PC-3 (cell line): ENCODE measurements around the gene DHRS3. TPM values are rescaled to one million over a fixed set of nuclear protein-coding genes. Genes with fewer than 3 reads are reported as not detected.

Experiments
- ATAC-seq: fragments of 200-7000 bp; cut with Tn5 transposase; 2 replicates; pipeline ENCODE4 v1.9.1; 2020; ENCODE audit warnings: mild to moderate bottlenecking, moderate library complexity
- BruUV-seq: library from RNA; stranded (reverse); fragments of 400-500 nt; replicated peaks from 2 replicates; lab custom pipeline; 2021; lab: Mats Ljungman, UMichigan
- CTCF ChIA-PET: fragments of 300-600 bp; sonication (Branson Sonifier 250); formaldehyde crosslinking; loops from one replicate; lab custom pipeline; 2022; ENCODE audit warnings: antibody characterized with exemption; lab: Charles Lee
- POLR2A ChIA-PET: fragments of 300-600 bp; sonication (Branson Sonifier 250); formaldehyde crosslinking; loops from one replicate; lab custom pipeline; 2022; ENCODE audit warnings: antibody characterized with exemption; ENCODE audit not compliant: unreplicated experiment; lab: Charles Lee
- DNase-seq: peaks from one replicate; pipeline ENCODE4 v3.0.0-alpha.2; 2015
- H2AFZ ChIP-seq: fragments of 300-600 bp; sonication (generic); 2 replicates; pipeline ENCODE4 v1.6.0; 2016; ENCODE audit warnings: antibody characterized with exemption, low read length
- H3F3A ChIP-seq: fragments of 300-600 bp; sonication (generic); one replicate; pipeline ENCODE4 v1.6.0; 2017; ENCODE audit warnings: antibody characterized with exemption, low read length, control low read depth, mild to moderate bottlenecking; ENCODE audit not compliant: unreplicated experiment
- H3K27ac ChIP-seq: fragments of 300-600 bp; sonication (generic); 2 replicates; pipeline ENCODE4 v1.5.1; 2016; ENCODE audit warnings: mild to moderate bottlenecking, low read length
- H3K27me3 ChIP-seq: fragments of 300-600 bp; sonication (generic); 2 replicates; pipeline ENCODE4 v1.6.1; 2016; ENCODE audit warnings: low read length, mixed read lengths
- H3K36me3 ChIP-seq: fragments of 300-600 bp; sonication (generic); 2 replicates; pipeline ENCODE4 v1.6.1; 2016; ENCODE audit warnings: low read depth, mixed run types, low read length, mixed read lengths
- H3K4me1 ChIP-seq: fragments of 300-600 bp; sonication (generic); 2 replicates; pipeline ENCODE4 v1.5.1; 2016; ENCODE audit warnings: low read length; ENCODE audit not compliant: insufficient read depth
- H3K4me2 ChIP-seq: fragments of 300-600 bp; sonication (generic); 2 replicates; pipeline ENCODE4 v1.6.0; 2016; ENCODE audit warnings: low read length
- H3K4me3 ChIP-seq: fragments of 300-600 bp; sonication (generic); 2 replicates; pipeline ENCODE4 v1.5.1; 2016; ENCODE audit warnings: mild to moderate bottlenecking, low read length, mixed read lengths
- H3K79me2 ChIP-seq: fragments of 300-600 bp; sonication (generic); 2 replicates; pipeline ENCODE4 v1.6.1; 2017; ENCODE audit warnings: low read length, mixed read lengths
- H3K9ac ChIP-seq: fragments of 300-600 bp; sonication (generic); 2 replicates; pipeline ENCODE4 v1.6.0; 2016; ENCODE audit warnings: mild to moderate bottlenecking, low read length
- H3K9me2 ChIP-seq: fragments of 300-600 bp; sonication (generic); replicated peaks from 2 replicates; pipeline ENCODE4 v1.6.1; 2016; ENCODE audit warnings: mixed run types, low read length, mixed read lengths
- H3K9me3 ChIP-seq: fragments of 300-600 bp; sonication (generic); 2 replicates; pipeline ENCODE4 v1.6.1; 2016; ENCODE audit warnings: low read length, mixed read lengths
- H4K20me1 ChIP-seq: fragments of 300-600 bp; sonication (generic); 2 replicates; pipeline ENCODE4 v1.6.1; 2016; ENCODE audit warnings: low read length, mixed read lengths
- CTCF ChIP-seq: fragments of 300-600 bp; sonication (generic); conservative IDR thresholded peaks from 2 replicates; pipeline ENCODE4 v1.5.1; 2017; ENCODE audit warnings: antibody characterized with exemption, low read depth, mild to moderate bottlenecking, low read length
- EZH2 ChIP-seq: fragments of 300-600 bp; sonication (generic); IDR thresholded peaks from one replicate; pipeline ENCODE4 v1.6.1; 2017; ENCODE audit warnings: antibody characterized with exemption, mild to moderate bottlenecking, low read length; ENCODE audit not compliant: unreplicated experiment
- EZH2phosphoT487 ChIP-seq: fragments of 300-600 bp; sonication (generic); IDR thresholded peaks from 2 replicates; pipeline ENCODE4 v1.6.1; 2018; ENCODE audit warnings: mild to moderate bottlenecking, antibody characterized with exemption, low read length, borderline replicate concordance
- intact Hi-C: fragments of 100-400 bp; cut with micrococcal nuclease; formaldehyde crosslinking; loops from 2 replicates; pipeline ENCODE4 v1.9.0; 2023
- total RNA-seq: library from RNA; depleted of rRNA; stranded (reverse); fragments of >200 nt; gene quantifications from 2 replicates; pipeline ENCODE4 v1.2.3, GENCODE V29; 2014

DHRS3 gene
- total RNA-seq, 1 experiment from 2014 or later = 105 TPM

GRCh38 chr1:12637693-12638092 lies 19.7 kb upstream of the DHRS3 start:
- Histone ChIP-seq H3K9me3 (peaks cover 30% of the 10 kb centered on the region), H3K79me2 (no peaks in the 10 kb centered on the region), H3K9me2 (no peaks in the 10 kb centered on the region), H4K20me1 (no peaks in the 10 kb centered on the region), H2AFZ (no peak overlapping the region), H3K4me2 (no peak overlapping the region), H3F3A (no peaks in the 10 kb centered on the region), H3K4me3 (no peak overlapping the region), H3K27me3 (no peaks in the 10 kb centered on the region), H3K9ac (no peak overlapping the region), H3K4me1 (no peaks in the 10 kb centered on the region), H3K27ac (no peak overlapping the region), H3K36me3 (no peaks in the 10 kb centered on the region)
- intact Hi-C loops = no loop called here
- no TSS peak for BruUV-seq
- ChIA-PET CTCF (no interaction called here), POLR2A (no interaction called here)
- DNase-seq (no peak), ATAC-seq (no peak)
- TF ChIP-seq EZH2 (no peak), CTCF (no peak), EZH2phosphoT487 (no peak)

GRCh38 chr1:12636098-12636950 lies 18.3 kb upstream of the DHRS3 start:
- Histone ChIP-seq H3F3A (no peaks in the 10 kb centered on the region), H3K79me2 (no peaks in the 10 kb centered on the region), H3K27me3 (no peaks in the 10 kb centered on the region), H3K4me1 (no peaks in the 10 kb centered on the region), H2AFZ (no peak overlapping the region), H3K4me2 (no peak overlapping the region), H3K27ac (no peak overlapping the region), H4K20me1 (no peaks in the 10 kb centered on the region), H3K9me3 (peaks cover 29% of the 10 kb centered on the region), H3K9ac (no peak overlapping the region), H3K9me2 (no peaks in the 10 kb centered on the region), H3K4me3 (no peak overlapping the region), H3K36me3 (no peaks in the 10 kb centered on the region)
- no peak for TF ChIP-seq CTCF
- TF ChIP-seq EZH2phosphoT487 = no peak
- TF ChIP-seq EZH2 = no peak
- ATAC-seq (no peak), DNase-seq (no peak)
- POLR2A ChIA-PET = no interaction called here
- no TSS peak for BruUV-seq
- intact Hi-C loops = no loop called here
- CTCF ChIA-PET = no interaction called here

GRCh38 chr1:12634696-12635202 lies 16.7 kb upstream of the DHRS3 start:
- no peak overlapping the region for H3K4me3 ChIP-seq
- H3K4me2 ChIP-seq = no peak overlapping the region
- H3K9ac ChIP-seq = no peak overlapping the region
- no peaks in the 10 kb centered on the region for H3F3A ChIP-seq
- intact Hi-C loops = no loop called here
- no peaks in the 10 kb centered on the region for H3K9me2 ChIP-seq
- ChIA-PET POLR2A (interaction anchor here (0.6 kb wide), 1 partner anchor 379 kb away, joined by 3 read pairs; no protein-coding TSS in a partner anchor), CTCF (interaction anchor here (0.6 kb wide), 1 partner anchor 17 kb away, joined by 4 read pairs; no protein-coding TSS in a partner anchor)
- ATAC-seq (no peak), DNase-seq (no peak)
- H2AFZ ChIP-seq = no peak overlapping the region
- H3K4me1 ChIP-seq = no peaks in the 10 kb centered on the region
- H4K20me1 ChIP-seq = no peaks in the 10 kb centered on the region
- no TSS peak for BruUV-seq
- no peaks in the 10 kb centered on the region for H3K36me3 ChIP-seq
- peaks cover 13% of the 10 kb centered on the region for H3K9me3 ChIP-seq
- no peaks in the 10 kb centered on the region for H3K79me2 ChIP-seq
- TF ChIP-seq EZH2phosphoT487 (no peak), CTCF (no peak), EZH2 (no peak)
- H3K27ac ChIP-seq = no peak overlapping the region
- no peaks in the 10 kb centered on the region for H3K27me3 ChIP-seq
